CD4-positive, alpha-beta T cell treated with Interleukin-17A for 1 hour (primary cell): Measurements from ENCODE around the gene NKAIN2.

ENCODE experiments used
- DNase-seq: peaks from one replicate; pipeline ENCODE4 v3.0.0-alpha.2; 2020

The NKAIN2 gene

GRCh38 chr6:124040655-124041054, 237.0 kb downstream of the NKAIN2 start:
- no peak for DNase-seq

- no peak for DNase-seq
Observed at GRCh38 chr6:124052120-124052519, 248.5 kb downstream of the NKAIN2 start.

GRCh38 chr6:124053315-124053714, 249.7 kb downstream of the NKAIN2 start:
- DNase-seq: no peak

- DNase-seq: no peak
Observed at GRCh38 chr6:124054034-124054433, 250.4 kb downstream of the NKAIN2 start.

GRCh38 chr6:124055395-124055794, 251.7 kb downstream of the NKAIN2 start:
- DNase-seq: no peak

- no peak for DNase-seq
Observed at GRCh38 chr6:124055963-124056362, 252.3 kb downstream of the NKAIN2 start.

GRCh38 chr6:124056407-124057334, 253.0 kb downstream of the NKAIN2 start:
- DNase-seq: no peak

- no peak for DNase-seq
Observed at GRCh38 chr6:124057461-124057860, 253.8 kb downstream of the NKAIN2 start.

GRCh38 chr6:124064317-124065113, 260.9 kb downstream of the NKAIN2 start:
- DNase-seq: no peak

- DNase-seq: no peak
Observed at GRCh38 chr6:124066269-124066668, 262.6 kb downstream of the NKAIN2 start.

GRCh38 chr6:124066946-124067552, 263.4 kb downstream of the NKAIN2 start:
- DNase-seq: no peak

GRCh38 chr6:124069230-124069950, 265.7 kb downstream of the NKAIN2 start:
- DNase-seq: no peak

GRCh38 chr6:124073021-124073420, 269.4 kb downstream of the NKAIN2 start:
- no peak for DNase-seq

- DNase-seq: no peak
Observed at GRCh38 chr6:124073820-124074587, 270.3 kb downstream of the NKAIN2 start.

GRCh38 chr6:124074606-124075005, 270.9 kb downstream of the NKAIN2 start:
- no peak for DNase-seq

- DNase-seq: no peak
Observed at GRCh38 chr6:124076336-124077048, 272.8 kb downstream of the NKAIN2 start.

- DNase-seq: no peak
Observed at GRCh38 chr6:124078169-124078568, 274.5 kb downstream of the NKAIN2 start.

GRCh38 chr6:124080483-124080882, 276.8 kb downstream of the NKAIN2 start:
- no peak for DNase-seq

- no peak for DNase-seq
Observed at GRCh38 chr6:124090491-124090890, 286.8 kb downstream of the NKAIN2 start.

- DNase-seq: no peak
Observed at GRCh38 chr6:124099520-124099919, 295.9 kb downstream of the NKAIN2 start.

- no peak for DNase-seq
Observed at GRCh38 chr6:124110514-124110913, 306.8 kb downstream of the NKAIN2 start.
